ENCODE results near the gene ERF.
A peak's percentile ranks its signal among the peaks of the same experiment; 100 is the strongest.

ERF gene

GRCh38 chr19:42286349-42287016 is 31.6 kb upstream of the ERF start:
- DNase-seq = no peak

- no peak for DNase-seq
Measured at GRCh38 chr19:42285988-42286348, 31.0 kb upstream of the ERF start.

GRCh38 chr19:42285541-42285941 is 30.6 kb upstream of the ERF start:
- no peak for DNase-seq

- DNase-seq = no peak
Measured at GRCh38 chr19:42284591-42285341, 29.8 kb upstream of the ERF start.

GRCh38 chr19:42284066-42284501 is 29.2 kb upstream of the ERF start:
- peak; percentile 81 for DNase-seq

- DNase-seq = peak; percentile 96
Measured at GRCh38 chr19:42283188-42284065, 28.5 kb upstream of the ERF start.

- no peak for DNase-seq
Measured at GRCh38 chr19:42282819-42283187, 27.9 kb upstream of the ERF start.

- DNase-seq = peak; percentile 32
Measured at GRCh38 chr19:42281827-42282762, 27.2 kb upstream of the ERF start.

GRCh38 chr19:42281146-42281826 is 26.4 kb upstream of the ERF start:
- DNase-seq = no peak

- DNase-seq = no peak
Measured at GRCh38 chr19:42280815-42281145, 25.9 kb upstream of the ERF start.

- DNase-seq = peak; percentile 90
Measured at GRCh38 chr19:42279902-42280814, 25.2 kb upstream of the ERF start.

GRCh38 chr19:42279155-42279901 is 24.4 kb upstream of the ERF start:
- DNase-seq = no peak

- no peak for DNase-seq
Measured at GRCh38 chr19:42278452-42279154, 23.7 kb upstream of the ERF start.

GRCh38 chr19:42277821-42278451 is 23.0 kb upstream of the ERF start:
- DNase-seq = no peak

- no peak for DNase-seq
Measured at GRCh38 chr19:42276821-42277220, 21.9 kb upstream of the ERF start.

GRCh38 chr19:42276284-42276683 is 21.4 kb upstream of the ERF start:
- DNase-seq = no peak

GRCh38 chr19:42275517-42275916 is 20.6 kb upstream of the ERF start:
- no peak for DNase-seq

GRCh38 chr19:42275103-42275502 is 20.2 kb upstream of the ERF start:
- no peak for DNase-seq

- no peak for DNase-seq
Measured at GRCh38 chr19:42274065-42274682, 19.2 kb upstream of the ERF start.

All from NK-92 treated with Interleukin-12 subunit alpha and Interleukin-12 subunit beta, amount 100 ng/mL, for 24 hours (cell line).